ENCODE results near the gene UQCRC1. TPM values are rescaled to one million over a fixed set of nuclear protein-coding genes. Genes with fewer than 3 reads are reported as not detected.

UQCRC1 gene
- total RNA-seq = 753 TPM
- long read RNA-seq, transcript UQCRC1-201 (13 exons, 1,985 nt) = major isoform, 2,171 of 2,702 reads
- long read RNA-seq, partial matches to known transcripts = 442 of 2,702 reads
- long read RNA-seq, other reads (novel, unspliced or antisense) = 88 of 2,702 reads

GRCh38 chr3:48609088-48610005 is at the start of gene UQCRC1:
TSS of gene UQCRC1 (minus strand) at chr3:48609646. CDS start at chr3:48609620, 26 bp downstream.
- peak; percentile 97 for DNase-seq (ENCODE audit: low spot score)
- intact Hi-C loops (cut with DNase I) = loop anchor here (2.0 kb wide), 2 partner anchors 25 to 51 kb away; partner anchors contain the start of gene SLC26A6

DNA sequence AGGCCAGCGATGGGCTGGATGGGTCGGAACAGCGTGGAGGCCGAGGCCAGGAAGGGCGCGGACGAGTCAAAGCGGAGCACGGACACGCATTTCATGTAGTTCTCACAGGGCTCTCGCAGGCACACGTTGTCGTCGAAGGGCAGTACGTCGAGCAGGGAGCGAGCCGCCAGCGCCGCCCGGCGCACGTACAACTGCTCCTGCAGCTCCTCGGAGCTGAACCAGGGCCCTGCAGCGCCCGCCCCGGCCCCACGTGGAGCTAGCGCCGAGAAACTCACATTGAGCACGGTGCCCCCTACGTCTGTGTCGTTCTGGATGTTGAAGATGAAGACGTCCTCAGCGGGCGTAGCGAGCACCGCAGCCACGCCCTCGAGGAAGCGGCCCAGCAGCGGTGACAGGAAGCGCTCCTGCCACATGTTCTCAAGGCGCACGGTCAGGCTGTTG is 47.4 kb upstream of the UQCRC1 start:
- no peak for DNase-seq (ENCODE audit: low spot score)
- intact Hi-C loops (cut with DNase I) = loop anchor here (1.0 kb wide), 1 partner anchor 22 kb away; the partner anchor contains the start of gene SLC26A6

GRCh38 chr3:48656061-48656840 is 46.8 kb upstream of the UQCRC1 start:
- intact Hi-C loops (cut with DNase I) = loop anchor here (1.0 kb wide), 1 partner anchor 21 kb away; the partner anchor contains the start of gene SLC26A6

GRCh38 chr3:48655606-48656005 is 46.2 kb upstream of the UQCRC1 start:
- intact Hi-C loops (cut with DNase I) = loop anchor here (1.0 kb wide), 1 partner anchor 20 kb away; the partner anchor contains the start of gene SLC26A6
- DNase-seq (ENCODE audit: low spot score) = no peak

More at GRCh38 chr3:48656061-48656840, 46.8 kb upstream of the UQCRC1 start:
- DNase-seq (ENCODE audit: low spot score) = peak; percentile 91

DNA sequence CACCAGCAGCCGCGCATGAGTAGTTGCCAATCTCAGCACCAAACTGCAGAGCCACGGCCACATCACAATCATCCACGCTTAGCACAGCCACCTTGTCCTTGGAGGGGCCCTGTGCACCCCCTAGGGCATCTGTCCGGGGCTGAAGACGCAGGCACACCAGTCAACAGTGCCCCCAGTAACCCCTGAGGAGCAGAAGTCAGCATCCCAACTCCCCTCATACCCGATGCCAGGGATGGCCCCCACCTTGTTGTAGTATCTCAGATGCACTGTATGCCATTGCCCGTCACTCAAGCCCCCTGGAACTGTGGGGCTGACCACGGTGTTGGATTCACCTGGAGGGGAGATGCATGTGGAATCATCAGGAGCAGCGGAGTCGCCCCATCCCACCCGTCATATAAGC is 45.6 kb upstream of the UQCRC1 start:
- intact Hi-C loops (cut with DNase I) = no loop called here
- DNase-seq (ENCODE audit: low spot score) = no peak

GRCh38 chr3:48652923-48653715 is 43.7 kb upstream of the UQCRC1 start:
- no peak for DNase-seq (ENCODE audit: low spot score)
- intact Hi-C loops (cut with DNase I) = no loop called here

GRCh38 chr3:48651771-48652170 is 42.3 kb upstream of the UQCRC1 start:
- intact Hi-C loops (cut with DNase I) = no loop called here
- DNase-seq (ENCODE audit: low spot score) = no peak

DNA sequence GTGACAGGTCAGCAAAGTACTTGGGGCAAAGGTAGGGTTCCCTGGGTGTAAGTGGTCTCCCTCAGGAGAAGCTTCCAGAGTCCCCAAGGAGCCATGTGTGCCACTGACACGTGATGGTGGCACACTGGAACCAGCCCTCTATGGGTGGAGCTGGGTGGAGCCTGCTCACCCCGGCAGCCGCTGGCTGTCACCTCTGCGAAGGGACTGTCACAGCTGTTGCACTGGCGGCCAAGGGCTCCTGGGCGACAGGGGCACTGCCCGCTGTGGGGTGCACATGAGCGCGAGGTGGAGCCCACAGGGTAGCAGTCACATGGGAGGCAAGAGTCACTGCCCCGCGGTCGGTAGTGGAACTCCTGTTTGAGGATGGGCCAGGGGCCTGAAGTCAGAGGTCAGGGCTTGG is 41.3 kb upstream of the UQCRC1 start:
- intact Hi-C loops (cut with DNase I) = no loop called here
- DNase-seq (ENCODE audit: low spot score) = no peak

- DNase-seq (ENCODE audit: low spot score) = no peak
- intact Hi-C loops (cut with DNase I) = no loop called here
These were observed 38.9 kb upstream of the UQCRC1 start for GRCh38 chr3:48648188-48648850.

DNA sequence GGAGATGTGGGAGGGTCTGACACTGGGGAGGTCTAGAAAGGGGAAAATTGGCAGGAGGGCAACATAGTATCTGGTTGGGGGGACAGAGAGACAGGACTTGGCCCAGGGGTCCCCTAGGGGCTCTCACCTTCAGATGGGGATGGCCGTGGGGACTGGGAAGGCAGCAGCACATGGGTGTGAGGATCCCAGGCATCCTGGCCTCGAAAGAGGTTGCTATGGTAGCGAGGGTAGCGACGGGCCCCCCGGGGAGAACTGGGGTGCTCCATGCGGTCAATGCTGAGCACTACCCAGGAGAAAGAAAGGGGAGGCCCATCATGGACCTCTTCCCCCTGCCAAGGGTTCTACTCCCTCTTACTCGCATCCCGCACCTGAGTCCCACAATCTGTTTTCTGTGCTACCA is 38.3 kb upstream of the UQCRC1 start:
- intact Hi-C loops (cut with DNase I) = no loop called here
- no peak for DNase-seq (ENCODE audit: low spot score)

- intact Hi-C loops (cut with DNase I) = no loop called here
These were observed 35.7 kb upstream of the UQCRC1 start for GRCh38 chr3:48644898-48645760.

DNA sequence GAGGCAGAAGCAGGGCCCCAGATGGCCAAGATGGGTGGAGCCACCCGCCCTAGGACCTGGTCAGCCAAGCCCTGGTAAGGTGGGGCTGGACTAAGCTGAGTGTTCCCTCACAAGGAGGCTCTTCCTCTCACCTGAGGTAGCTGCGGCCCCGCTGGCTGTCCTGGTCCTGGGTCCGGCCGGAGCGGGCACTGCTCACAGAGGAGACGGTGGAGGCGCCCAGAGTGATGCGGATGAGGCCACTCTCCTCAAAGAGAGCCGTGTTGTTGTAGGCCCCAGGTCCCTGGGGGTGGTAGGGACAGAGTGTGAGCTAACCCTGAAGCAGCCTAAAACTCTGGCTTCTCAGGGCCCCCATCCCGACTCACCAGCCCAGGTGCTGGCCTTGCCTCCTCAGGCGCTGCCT is 33.2 kb upstream of the UQCRC1 start:
- no peak for DNase-seq (ENCODE audit: low spot score)
- intact Hi-C loops (cut with DNase I) = no loop called here

More at GRCh38 chr3:48644898-48645760, 35.7 kb upstream of the UQCRC1 start:
- no peak for DNase-seq (ENCODE audit: low spot score)

DNA sequence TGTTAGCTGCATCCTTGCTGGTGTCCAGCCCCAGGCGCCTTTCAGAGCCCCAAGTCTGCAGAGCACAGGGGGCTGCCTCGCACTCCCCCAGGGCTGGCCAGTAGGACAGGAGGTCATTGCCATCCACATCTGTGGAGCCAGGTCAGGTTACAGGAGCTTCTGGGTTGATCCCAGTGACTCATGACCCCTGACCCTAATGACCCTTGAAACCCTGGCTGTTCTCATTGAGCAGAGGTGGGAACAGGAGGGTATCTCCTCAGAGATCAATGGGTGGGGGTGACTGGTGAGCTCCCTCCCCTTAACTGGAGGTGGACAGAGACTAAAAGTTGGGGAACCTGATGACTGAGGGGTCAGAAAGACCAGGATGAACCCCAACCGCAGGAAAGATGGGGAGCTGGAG is 31.9 kb upstream of the UQCRC1 start:
- DNase-seq (ENCODE audit: low spot score) = no peak
- intact Hi-C loops (cut with DNase I) = no loop called here

GRCh38 chr3:48639944-48640606 is 30.6 kb upstream of the UQCRC1 start:
- intact Hi-C loops (cut with DNase I) = no loop called here
- no peak for DNase-seq (ENCODE audit: low spot score)

- intact Hi-C loops (cut with DNase I) = no loop called here
These were observed 27.9 kb upstream of the UQCRC1 start for GRCh38 chr3:48637305-48637704.

GRCh38 chr3:48636149-48636655 is 26.8 kb upstream of the UQCRC1 start:
- no peak for DNase-seq (ENCODE audit: low spot score)
- intact Hi-C loops (cut with DNase I) = no loop called here

More at GRCh38 chr3:48637305-48637704, 27.9 kb upstream of the UQCRC1 start:
- no peak for DNase-seq (ENCODE audit: low spot score)
